Liver (tissue), 9 donors: ENCODE results near the gene GPA33. TPM values are rescaled to one million over a fixed set of nuclear protein-coding genes. Genes with fewer than 3 reads are reported as not detected.

Source experiments
- DNase-seq: peaks from one replicate; pipeline ENCODE4 v3.0.0-alpha.2; 2017; ENCODE audit warnings: low spot score
- H3K27ac ChIP-seq, 2 donors: one replicate each; pipeline ENCODE4 v1.7.0; 2013; ENCODE audit warnings: inconsistent platforms in 2 of 2, low read length in 2 of 2, control low read depth in 1 of 2, low read depth in 1 of 2, mild to moderate bottlenecking in 1 of 2
- H3K27me3 ChIP-seq, 4 donors: one replicate each; pipeline versions ENCODE4 v1.6.1 to v1.7.0; 2013; ENCODE audit warnings: low read length in 3 of 4, inconsistent platforms in 1 of 4, mild to moderate bottlenecking in 1 of 4, moderate library complexity in 1 of 4; ENCODE audit not compliant: control insufficient read depth in 4 of 4, insufficient read depth in 4 of 4
- H3K36me3 ChIP-seq, 4 donors: one replicate each; pipeline versions ENCODE4 v1.6.1 to v1.7.0; 2013; ENCODE audit warnings: low read length in 3 of 4, mild to moderate bottlenecking in 3 of 4, low read depth in 1 of 4, moderate library complexity in 1 of 4; ENCODE audit not compliant: control insufficient read depth in 4 of 4, insufficient read depth in 3 of 4
- H3K4me1 ChIP-seq, 4 donors: one replicate each; pipeline versions ENCODE4 v1.6.1 to v1.7.0; 2013; ENCODE audit warnings: low read length in 3 of 4, mild to moderate bottlenecking in 3 of 4, moderate library complexity in 1 of 4; ENCODE audit not compliant: control insufficient read depth in 4 of 4, insufficient read depth in 4 of 4
- H3K4me3 ChIP-seq, 3 donors: one replicate each; pipeline versions ENCODE4 v1.6.1 to v1.7.0; 2013; ENCODE audit warnings: low read length in 3 of 3, control low read depth in 1 of 3, low read depth in 1 of 3, mild to moderate bottlenecking in 1 of 3
- H3K9ac ChIP-seq, 2 donors: one replicate each; pipeline ENCODE4 v1.7.0; 2013; ENCODE audit warnings: low read length in 2 of 2, mild to moderate bottlenecking in 2 of 2, moderate library complexity in 2 of 2, control low read depth in 1 of 2, low read depth in 1 of 2
- H3K9me3 ChIP-seq, 4 donors: one replicate each; pipeline versions ENCODE4 v1.6.1 to v1.7.0; 2013; ENCODE audit warnings: low read length in 3 of 4; ENCODE audit not compliant: control insufficient read depth in 4 of 4
- EGR1 ChIP-seq, 2 donors: IDR thresholded peaks; 2 replicates each; pipeline ENCODE4 v1.6.1; 2016 to 2018; ENCODE audit warnings: antibody characterized with exemption in 2 of 2, low read depth in 2 of 2
- FOXA1 ChIP-seq: IDR thresholded peaks from 2 replicates; pipeline ENCODE4 v1.6.1; 2016; ENCODE audit warnings: antibody characterized with exemption
- FOXA2 ChIP-seq: IDR thresholded peaks from 2 replicates; pipeline ENCODE4 v1.6.1; 2016; ENCODE audit warnings: antibody characterized with exemption
- GABPA ChIP-seq, 2 donors: IDR thresholded peaks in 1 of 2; conservative IDR thresholded peaks in 1 of 2; 2 replicates each; pipeline ENCODE4 v1.6.1; 2016; ENCODE audit warnings: antibody characterized with exemption in 2 of 2, mild to moderate bottlenecking in 1 of 2, moderate library complexity in 1 of 2
- HNF4A ChIP-seq, 2 donors: conservative IDR thresholded peaks; 2 replicates each; pipeline ENCODE4 v1.6.1; 2016; ENCODE audit warnings: antibody characterized with exemption in 2 of 2, mild to moderate bottlenecking in 2 of 2
- JUND ChIP-seq, 2 donors: IDR thresholded peaks; 2 replicates each; pipeline ENCODE4 v1.6.1; 2016; ENCODE audit warnings: antibody characterized with exemption in 2 of 2
- NR2F2 ChIP-seq: IDR thresholded peaks from 2 replicates; pipeline ENCODE4 v1.6.1; 2016; ENCODE audit warnings: antibody characterized with exemption
- SP1 ChIP-seq: IDR thresholded peaks from 2 replicates; pipeline ENCODE4 v1.6.1; 2018; ENCODE audit warnings: antibody characterized with exemption, mild to moderate bottlenecking
- TAF1 ChIP-seq: conservative IDR thresholded peaks from 2 replicates; pipeline ENCODE4 v1.6.1; 2016; ENCODE audit warnings: antibody characterized with exemption, mild to moderate bottlenecking
- YY1 ChIP-seq: IDR thresholded peaks from 2 replicates; pipeline ENCODE4 v1.6.1; 2016; ENCODE audit warnings: antibody characterized with exemption, mild to moderate bottlenecking
- WGBS: extraction: QIAGEN DNeasy Blood & Tissue Kit; methylation state at CpG from one replicate; pipeline ENCODE4 v1.1.7; 2013; 5-methylcytosine and 5-hydroxymethylcytosine counted together
- polyA plus RNA-seq, 2 donors: library from polyadenylated mRNA; stranded (reverse) in 1 of 2; unstranded in 1 of 2; fragments of 200-250 nt in 1 of 2; fragments of >200 nt in 1 of 2; fragmentation: Nextera tagmentation in 1 of 2; extraction: Ambion mirVana in 1 of 2; gene quantifications; one replicate each; pipeline versions ENCODE4 v1.2.1 to v1.2.3, GENCODE V29; 2013 to 2015
- total RNA-seq, 2 donors: library from RNA; depleted of rRNA; stranded (reverse); fragments of >200 nt; gene quantifications; one replicate each; pipeline ENCODE4 v1.2.3, GENCODE V29; 2014
- TF ChIP-seq, protein P1 (sequence below): IDR thresholded peaks from 2 replicates; pipeline ENCODE4 v1.6.1; 2016; ENCODE audit warnings: antibody characterized with exemption
- TF ChIP-seq, protein P2 (sequence below): IDR thresholded peaks from 2 replicates; pipeline ENCODE4 v1.6.1; 2016; ENCODE audit warnings: antibody characterized with exemption
- TF ChIP-seq, protein P3 (sequence below): IDR thresholded peaks from 2 replicates; pipeline ENCODE4 v1.6.1; 2016; ENCODE audit warnings: antibody characterized with exemption, mild to moderate bottlenecking
- donor health status: healthy.
- donor health status: healthy.
- donor health status: healthy.
- donor health status: healthy.
- donor health status: healthy.

The GPA33 gene
- total and polyA plus RNA-seq, 4 donors: 0.03 to 0.19 (median 0.08) TPM; not detected in 1

DNA sequence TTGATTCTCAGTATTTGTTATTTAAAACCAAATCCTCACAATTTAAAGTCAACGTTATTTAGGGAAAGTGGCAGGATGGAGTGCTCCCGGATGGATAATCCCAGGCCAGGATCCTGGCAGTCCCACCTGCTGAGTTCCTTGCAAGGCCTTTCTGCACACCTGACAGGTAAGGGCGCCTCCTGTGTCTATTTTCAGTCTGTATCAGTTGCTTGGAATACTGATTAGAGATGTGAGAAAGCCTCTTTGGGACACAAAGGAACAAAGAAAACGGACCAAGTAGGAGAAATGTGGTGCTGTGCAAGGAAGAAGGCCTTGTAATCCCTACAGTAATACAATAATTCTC, 15.9 kb upstream of the GPA33 start (continued):
- TF ChIP-seq, protein P1, sequence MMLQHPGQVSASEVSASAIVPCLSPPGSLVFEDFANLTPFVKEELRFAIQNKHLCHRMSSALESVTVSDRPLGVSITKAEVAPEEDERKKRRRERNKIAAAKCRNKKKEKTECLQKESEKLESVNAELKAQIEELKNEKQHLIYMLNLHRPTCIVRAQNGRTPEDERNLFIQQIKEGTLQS: no peak
- no peak for TF ChIP-seq HNF4A (conservative IDR thresholded peaks at IDR 0.05)
- TF ChIP-seq YY1: no peak
- TF ChIP-seq, protein P2, sequence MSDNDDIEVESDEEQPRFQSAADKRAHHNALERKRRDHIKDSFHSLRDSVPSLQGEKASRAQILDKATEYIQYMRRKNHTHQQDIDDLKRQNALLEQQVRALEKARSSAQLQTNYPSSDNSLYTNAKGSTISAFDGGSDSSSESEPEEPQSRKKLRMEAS: no peak
- TF ChIP-seq FOXA2: no peak
- TF ChIP-seq SP1: no peak

DNA sequence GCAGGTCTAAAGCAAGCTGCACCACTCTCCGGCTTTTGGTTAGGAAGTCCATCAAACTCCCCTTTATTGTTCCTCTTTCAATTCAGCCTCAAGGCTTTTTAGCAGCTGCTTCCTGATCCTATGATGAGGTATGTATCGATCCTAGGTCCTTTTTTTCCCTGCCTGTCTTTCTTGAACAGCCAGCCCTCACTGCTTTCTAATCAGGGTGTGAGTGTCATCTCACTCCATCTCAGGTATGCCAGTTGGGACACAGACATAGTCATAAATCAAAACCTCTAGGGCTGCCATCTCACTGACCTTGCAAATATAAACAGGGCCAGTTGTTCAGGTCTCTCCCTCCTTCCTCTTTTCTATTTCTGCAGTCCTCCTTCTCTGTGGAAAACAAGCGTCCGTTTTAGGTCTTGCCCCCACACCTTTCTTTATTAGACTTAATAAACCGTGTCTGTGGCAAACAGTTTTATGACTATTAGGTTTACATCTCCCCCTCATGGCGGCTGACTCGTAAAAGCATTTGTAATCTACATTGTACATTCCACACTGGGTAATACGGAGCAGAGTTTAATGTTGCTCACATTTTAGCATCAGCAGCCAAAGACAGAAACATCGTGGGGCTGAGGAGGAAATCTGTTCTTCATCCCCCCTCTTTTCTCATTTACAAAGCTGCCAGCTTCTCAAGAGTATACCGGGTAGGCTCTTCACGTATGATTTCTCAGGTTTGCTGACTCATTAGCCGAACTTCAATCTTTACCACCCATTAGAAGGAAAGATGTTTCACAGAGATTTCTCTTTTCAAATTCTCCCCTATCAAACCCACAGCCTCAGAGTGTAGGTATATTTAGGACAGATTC, 15.3 kb upstream of the GPA33 start:
- WGBS: 61% methylated on average over 12 of the region's 12 CpGs
- DNase-seq: no peak
- H3K9ac ChIP-seq: no peak overlapping the region

DNA sequence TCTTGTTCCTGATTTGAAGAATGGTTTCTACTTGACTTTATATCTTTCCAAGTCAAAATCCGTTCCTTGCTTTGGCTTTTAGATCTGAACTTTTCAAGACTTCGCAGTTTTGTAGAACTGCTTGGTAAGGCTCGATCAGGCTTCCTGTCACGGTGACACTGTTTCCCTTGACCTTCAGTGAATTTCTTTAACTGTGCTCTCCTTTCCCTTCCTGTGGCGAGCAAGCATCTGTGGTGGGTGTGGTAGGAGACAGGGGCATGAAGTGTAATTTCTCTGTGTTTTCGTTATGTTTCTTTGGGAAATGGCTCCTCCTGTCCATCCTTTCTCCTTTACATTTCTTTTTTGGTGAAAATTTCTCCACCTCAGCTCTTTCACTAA, 14.1 kb upstream of the GPA33 start:
- H3K27ac ChIP-seq: no peak overlapping the region
- DNase-seq: no peak
- TF ChIP-seq, protein P3, sequence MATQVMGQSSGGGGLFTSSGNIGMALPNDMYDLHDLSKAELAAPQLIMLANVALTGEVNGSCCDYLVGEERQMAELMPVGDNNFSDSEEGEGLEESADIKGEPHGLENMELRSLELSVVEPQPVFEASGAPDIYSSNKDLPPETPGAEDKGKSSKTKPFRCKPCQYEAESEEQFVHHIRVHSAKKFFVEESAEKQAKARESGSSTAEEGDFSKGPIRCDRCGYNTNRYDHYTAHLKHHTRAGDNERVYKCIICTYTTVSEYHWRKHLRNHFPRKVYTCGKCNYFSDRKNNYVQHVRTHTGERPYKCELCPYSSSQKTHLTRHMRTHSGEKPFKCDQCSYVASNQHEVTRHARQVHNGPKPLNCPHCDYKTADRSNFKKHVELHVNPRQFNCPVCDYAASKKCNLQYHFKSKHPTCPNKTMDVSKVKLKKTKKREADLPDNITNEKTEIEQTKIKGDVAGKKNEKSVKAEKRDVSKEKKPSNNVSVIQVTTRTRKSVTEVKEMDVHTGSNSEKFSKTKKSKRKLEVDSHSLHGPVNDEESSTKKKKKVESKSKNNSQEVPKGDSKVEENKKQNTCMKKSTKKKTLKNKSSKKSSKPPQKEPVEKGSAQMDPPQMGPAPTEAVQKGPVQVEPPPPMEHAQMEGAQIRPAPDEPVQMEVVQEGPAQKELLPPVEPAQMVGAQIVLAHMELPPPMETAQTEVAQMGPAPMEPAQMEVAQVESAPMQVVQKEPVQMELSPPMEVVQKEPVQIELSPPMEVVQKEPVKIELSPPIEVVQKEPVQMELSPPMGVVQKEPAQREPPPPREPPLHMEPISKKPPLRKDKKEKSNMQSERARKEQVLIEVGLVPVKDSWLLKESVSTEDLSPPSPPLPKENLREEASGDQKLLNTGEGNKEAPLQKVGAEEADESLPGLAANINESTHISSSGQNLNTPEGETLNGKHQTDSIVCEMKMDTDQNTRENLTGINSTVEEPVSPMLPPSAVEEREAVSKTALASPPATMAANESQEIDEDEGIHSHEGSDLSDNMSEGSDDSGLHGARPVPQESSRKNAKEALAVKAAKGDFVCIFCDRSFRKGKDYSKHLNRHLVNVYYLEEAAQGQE: no peak
- no peak for TF ChIP-seq FOXA2
- TF ChIP-seq SP1: no peak
- TF ChIP-seq FOXA1: no peak
- no peak for TF ChIP-seq TAF1
- TF ChIP-seq YY1: no peak
- no peak for TF ChIP-seq EGR1 (IDR thresholded peaks at IDR 0.05; ENCODE audit: low read depth in 2 of 2)
- no peak for TF ChIP-seq JUND (IDR thresholded peaks at IDR 0.05)
- no peak for TF ChIP-seq NR2F2
- TF ChIP-seq, protein P1: no peak
- no peak for TF ChIP-seq HNF4A (conservative IDR thresholded peaks at IDR 0.05)
- TF ChIP-seq, protein P2: no peak
- no peaks in the 10 kb centered on the region for H3K27me3 ChIP-seq
- H3K4me3 ChIP-seq: no peak overlapping the region
- H3K9me3 ChIP-seq: no peaks in the 10 kb centered on the region
- no peaks in the 10 kb centered on the region for H3K36me3 ChIP-seq
- H3K9ac ChIP-seq: no peak overlapping the region
- no peaks in the 10 kb centered on the region for H3K4me1 ChIP-seq
- 61% methylated on average over 6 of the region's 6 CpGs for WGBS

More for the DNA sequence above, 15.3 kb upstream of the GPA33 start:
- H3K9me3 ChIP-seq: no peaks in the 10 kb centered on the region
- H3K27ac ChIP-seq: no peak overlapping the region
- no peaks in the 10 kb centered on the region for H3K36me3 ChIP-seq
- no peak for TF ChIP-seq SP1
- no peak for TF ChIP-seq GABPA (IDR thresholded peaks at IDR 0.05 in 1 of 2, conservative IDR thresholded peaks at IDR 0.05 in 1 of 2)
- TF ChIP-seq, protein P2: no peak
- no peak for TF ChIP-seq HNF4A (conservative IDR thresholded peaks at IDR 0.05)
- no peak overlapping the region for H3K4me3 ChIP-seq
- H3K4me1 ChIP-seq: no peaks in the 10 kb centered on the region
- H3K27me3 ChIP-seq: no peaks in the 10 kb centered on the region
